ENCODE measurements around the gene RICTOR.

Gene RICTOR

DNA sequence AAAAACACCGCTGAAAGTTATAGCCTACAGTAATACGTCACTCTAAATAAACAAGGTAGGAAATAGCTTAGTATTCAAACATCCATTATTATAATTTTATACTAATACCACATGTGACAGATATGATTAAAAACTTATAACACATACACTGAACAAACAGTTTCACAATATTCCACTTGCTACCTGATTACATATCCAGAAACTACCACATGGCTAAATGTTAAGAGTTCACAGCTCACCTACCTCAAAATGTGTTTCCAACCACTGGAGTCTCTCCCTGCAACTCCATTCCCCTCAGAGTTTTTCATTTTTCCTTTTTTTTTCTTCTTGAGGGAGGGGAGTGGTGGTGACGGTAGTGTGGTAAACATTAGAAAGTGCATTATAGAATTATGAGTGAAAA, 12.1 kb downstream of the RICTOR start:
- Histone ChIP-seq H3K4me3 (ENCODE audit: low read depth, low read length) (no peak overlapping the region), H3K79me2 (peaks cover 24% of the 10 kb centered on the region), H3K27ac (no peak overlapping the region), H3K9me3 (ENCODE audit: control insufficient read depth, low read length) (no peaks in the 10 kb centered on the region), H3K36me3 (ENCODE audit: control insufficient read depth, insufficient read depth, low read length) (no peaks in the 10 kb centered on the region), H3K27me3 (ENCODE audit: control insufficient read depth, insufficient read depth, low read length) (no peaks in the 10 kb centered on the region), H3K9ac (no peak overlapping the region), H3K4me1 (no peaks in the 10 kb centered on the region), H3K4me2 (ENCODE audit: low read length) (no peak overlapping the region), H2AFZ (no peak overlapping the region)
- TF ChIP-seq, protein P1, sequence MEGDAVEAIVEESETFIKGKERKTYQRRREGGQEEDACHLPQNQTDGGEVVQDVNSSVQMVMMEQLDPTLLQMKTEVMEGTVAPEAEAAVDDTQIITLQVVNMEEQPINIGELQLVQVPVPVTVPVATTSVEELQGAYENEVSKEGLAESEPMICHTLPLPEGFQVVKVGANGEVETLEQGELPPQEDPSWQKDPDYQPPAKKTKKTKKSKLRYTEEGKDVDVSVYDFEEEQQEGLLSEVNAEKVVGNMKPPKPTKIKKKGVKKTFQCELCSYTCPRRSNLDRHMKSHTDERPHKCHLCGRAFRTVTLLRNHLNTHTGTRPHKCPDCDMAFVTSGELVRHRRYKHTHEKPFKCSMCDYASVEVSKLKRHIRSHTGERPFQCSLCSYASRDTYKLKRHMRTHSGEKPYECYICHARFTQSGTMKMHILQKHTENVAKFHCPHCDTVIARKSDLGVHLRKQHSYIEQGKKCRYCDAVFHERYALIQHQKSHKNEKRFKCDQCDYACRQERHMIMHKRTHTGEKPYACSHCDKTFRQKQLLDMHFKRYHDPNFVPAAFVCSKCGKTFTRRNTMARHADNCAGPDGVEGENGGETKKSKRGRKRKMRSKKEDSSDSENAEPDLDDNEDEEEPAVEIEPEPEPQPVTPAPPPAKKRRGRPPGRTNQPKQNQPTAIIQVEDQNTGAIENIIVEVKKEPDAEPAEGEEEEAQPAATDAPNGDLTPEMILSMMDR (IDR thresholded peaks at IDR 0.05): no peak

GRCh38 chr5:39059064-39059463, 15.1 kb downstream of the RICTOR start:
- Histone ChIP-seq H3K4me3 (ENCODE audit: low read depth, low read length) (no peak overlapping the region), H3K4me1 (no peaks in the 10 kb centered on the region), H3K27ac (no peak overlapping the region), H3K4me2 (ENCODE audit: low read length) (no peak overlapping the region), H3K79me2 (peaks cover 24% of the 10 kb centered on the region), H3K36me3 (ENCODE audit: control insufficient read depth, insufficient read depth, low read length) (no peaks in the 10 kb centered on the region), H3K27me3 (ENCODE audit: control insufficient read depth, insufficient read depth, low read length) (no peaks in the 10 kb centered on the region), H2AFZ (no peak overlapping the region), H3K9ac (no peak overlapping the region), H3K9me3 (ENCODE audit: control insufficient read depth, low read length) (no peaks in the 10 kb centered on the region)
- TF ChIP-seq, protein P1 (IDR thresholded peaks at IDR 0.05): no peak

- H3K79me2 ChIP-seq: peaks cover 24% of the 10 kb centered on the region
- no peak overlapping the region for H3K27ac ChIP-seq
- TF ChIP-seq, protein P1 (IDR thresholded peaks at IDR 0.05): no peak
- no peak overlapping the region for H3K4me3 ChIP-seq (ENCODE audit: low read depth, low read length)
- H2AFZ ChIP-seq: no peak overlapping the region
- peak overlapping the region; percentile 7 for H3K4me2 ChIP-seq (ENCODE audit: low read length)
- H3K4me1 ChIP-seq: no peaks in the 10 kb centered on the region
- no peaks in the 10 kb centered on the region for H3K27me3 ChIP-seq (ENCODE audit: control insufficient read depth, insufficient read depth, low read length)
- no peaks in the 10 kb centered on the region for H3K9me3 ChIP-seq (ENCODE audit: control insufficient read depth, low read length)
- H3K9ac ChIP-seq: no peak overlapping the region
- no peaks in the 10 kb centered on the region for H3K36me3 ChIP-seq (ENCODE audit: control insufficient read depth, insufficient read depth, low read length)
Measured at GRCh38 chr5:39058178-39058921, 15.8 kb downstream of the RICTOR start.

GRCh38 chr5:39057734-39058133, 16.5 kb downstream of the RICTOR start:
- Histone ChIP-seq H3K4me1 (no peaks in the 10 kb centered on the region), H3K9me3 (ENCODE audit: control insufficient read depth, low read length) (no peaks in the 10 kb centered on the region), H3K9ac (no peak overlapping the region), H3K36me3 (ENCODE audit: control insufficient read depth, insufficient read depth, low read length) (no peaks in the 10 kb centered on the region), H3K27ac (no peak overlapping the region), H3K4me3 (ENCODE audit: low read depth, low read length) (no peak overlapping the region), H3K4me2 (ENCODE audit: low read length) (no peak overlapping the region), H3K79me2 (peaks cover 24% of the 10 kb centered on the region), H3K27me3 (ENCODE audit: control insufficient read depth, insufficient read depth, low read length) (no peaks in the 10 kb centered on the region), H2AFZ (no peak overlapping the region)
- TF ChIP-seq, protein P1 (IDR thresholded peaks at IDR 0.05): no peak
